ENCODE results near the gene PHF2.

DNA sequence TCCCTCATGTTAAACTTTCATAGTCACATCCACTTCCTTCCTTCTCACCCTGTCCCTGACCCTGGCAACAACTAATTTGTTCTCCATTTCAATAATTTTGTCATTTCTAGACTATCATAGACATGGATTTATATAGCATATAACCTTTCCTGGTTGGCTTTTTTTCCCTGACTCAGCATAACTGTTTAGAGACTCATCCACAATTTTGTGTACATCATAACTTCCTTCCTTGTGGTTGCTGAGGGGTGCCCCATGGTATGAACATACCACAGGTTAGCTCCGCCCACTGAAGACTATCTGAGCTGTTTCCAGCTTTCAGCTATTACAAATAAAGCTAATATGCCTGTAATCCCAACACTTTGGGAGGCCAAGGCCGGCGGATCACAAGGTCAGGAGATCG lies 137.3 kb downstream of the PHF2 start:
- TF ChIP-seq, protein P1, sequence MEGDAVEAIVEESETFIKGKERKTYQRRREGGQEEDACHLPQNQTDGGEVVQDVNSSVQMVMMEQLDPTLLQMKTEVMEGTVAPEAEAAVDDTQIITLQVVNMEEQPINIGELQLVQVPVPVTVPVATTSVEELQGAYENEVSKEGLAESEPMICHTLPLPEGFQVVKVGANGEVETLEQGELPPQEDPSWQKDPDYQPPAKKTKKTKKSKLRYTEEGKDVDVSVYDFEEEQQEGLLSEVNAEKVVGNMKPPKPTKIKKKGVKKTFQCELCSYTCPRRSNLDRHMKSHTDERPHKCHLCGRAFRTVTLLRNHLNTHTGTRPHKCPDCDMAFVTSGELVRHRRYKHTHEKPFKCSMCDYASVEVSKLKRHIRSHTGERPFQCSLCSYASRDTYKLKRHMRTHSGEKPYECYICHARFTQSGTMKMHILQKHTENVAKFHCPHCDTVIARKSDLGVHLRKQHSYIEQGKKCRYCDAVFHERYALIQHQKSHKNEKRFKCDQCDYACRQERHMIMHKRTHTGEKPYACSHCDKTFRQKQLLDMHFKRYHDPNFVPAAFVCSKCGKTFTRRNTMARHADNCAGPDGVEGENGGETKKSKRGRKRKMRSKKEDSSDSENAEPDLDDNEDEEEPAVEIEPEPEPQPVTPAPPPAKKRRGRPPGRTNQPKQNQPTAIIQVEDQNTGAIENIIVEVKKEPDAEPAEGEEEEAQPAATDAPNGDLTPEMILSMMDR (conservative IDR thresholded peaks at IDR 0.05; ENCODE audit: low read length), result no peak
- no peak for TF ChIP-seq EZH2phosphoT487 (IDR thresholded peaks at IDR 0.05; ENCODE audit: borderline replicate concordance)
